Measurements from ENCODE around the gene UBE2V1.

Gene UBE2V1

GRCh38 chr20:50152394-50153152 lies 39.6 kb upstream of the UBE2V1 start:
- H3K27ac ChIP-seq: peak overlapping the region; percentile 92
- H3K27me3 ChIP-seq (ENCODE audit: control insufficient read depth, insufficient read depth, low read length): no peaks in the 10 kb centered on the region
- H2AFZ ChIP-seq: peak overlapping the region; percentile 2
- peaks cover 20% of the 10 kb centered on the region for H3K79me2 ChIP-seq
- peak overlapping the region; percentile 83 for H3K4me2 ChIP-seq (ENCODE audit: low read length)
- TF ChIP-seq CTCF (IDR thresholded peaks at IDR 0.05): peak; percentile 47
- H3K4me3 ChIP-seq (ENCODE audit: low read depth, low read length): peak overlapping the region; percentile 94
- no peaks in the 10 kb centered on the region for H3K36me3 ChIP-seq (ENCODE audit: control insufficient read depth, insufficient read depth, low read length)
- peak overlapping the region; percentile 39 for H3K9ac ChIP-seq
- peaks cover 42% of the 10 kb centered on the region for H3K4me1 ChIP-seq
- no peaks in the 10 kb centered on the region for H3K9me3 ChIP-seq (ENCODE audit: control insufficient read depth, low read length)

- H3K4me3 ChIP-seq (ENCODE audit: low read depth, low read length): peak overlapping the region; percentile 32
- H3K4me1 ChIP-seq: peaks cover 56% of the 10 kb centered on the region
- no peak overlapping the region for H2AFZ ChIP-seq
- peak overlapping the region; percentile 17 for H3K9ac ChIP-seq
- peak overlapping the region; percentile 75 for H3K4me2 ChIP-seq (ENCODE audit: low read length)
- TF ChIP-seq CTCF (IDR thresholded peaks at IDR 0.05): no peak
- peaks cover 33% of the 10 kb centered on the region for H3K79me2 ChIP-seq
- peak overlapping the region; percentile 92 for H3K27ac ChIP-seq
- no peaks in the 10 kb centered on the region for H3K36me3 ChIP-seq (ENCODE audit: control insufficient read depth, insufficient read depth, low read length)
- H3K27me3 ChIP-seq (ENCODE audit: control insufficient read depth, insufficient read depth, low read length): no peaks in the 10 kb centered on the region
- no peaks in the 10 kb centered on the region for H3K9me3 ChIP-seq (ENCODE audit: control insufficient read depth, low read length)
These were observed 38.2 kb upstream of the UBE2V1 start for GRCh38 chr20:50151034-50151743.

GRCh38 chr20:50149481-50150254 lies 36.7 kb upstream of the UBE2V1 start:
- H3K4me1 ChIP-seq: peaks cover 63% of the 10 kb centered on the region
- H3K9me3 ChIP-seq (ENCODE audit: control insufficient read depth, low read length): no peaks in the 10 kb centered on the region
- H3K9ac ChIP-seq: no peak overlapping the region
- peaks cover 46% of the 10 kb centered on the region for H3K79me2 ChIP-seq
- H3K4me3 ChIP-seq (ENCODE audit: low read depth, low read length): peak overlapping the region; percentile 3
- TF ChIP-seq CTCF (IDR thresholded peaks at IDR 0.05): no peak
- peak overlapping the region; percentile 51 for H3K4me2 ChIP-seq (ENCODE audit: low read length)
- peak overlapping the region; percentile 92 for H3K27ac ChIP-seq
- H3K36me3 ChIP-seq (ENCODE audit: control insufficient read depth, insufficient read depth, low read length): no peaks in the 10 kb centered on the region
- H3K27me3 ChIP-seq (ENCODE audit: control insufficient read depth, insufficient read depth, low read length): no peaks in the 10 kb centered on the region
- no peak overlapping the region for H2AFZ ChIP-seq

GRCh38 chr20:50146732-50147662 lies 34.0 kb upstream of the UBE2V1 start:
- TF ChIP-seq CTCF (IDR thresholded peaks at IDR 0.05): no peak
- H3K36me3 ChIP-seq (ENCODE audit: control insufficient read depth, insufficient read depth, low read length): no peaks in the 10 kb centered on the region
- H3K79me2 ChIP-seq: peaks cover 56% of the 10 kb centered on the region
- H3K4me1 ChIP-seq: peaks cover 69% of the 10 kb centered on the region
- no peak overlapping the region for H3K9ac ChIP-seq
- H2AFZ ChIP-seq: peak overlapping the region; percentile 3
- H3K27ac ChIP-seq: peak overlapping the region; percentile 92
- no peak overlapping the region for H3K4me3 ChIP-seq (ENCODE audit: low read depth, low read length)
- H3K9me3 ChIP-seq (ENCODE audit: control insufficient read depth, low read length): no peaks in the 10 kb centered on the region
- H3K4me2 ChIP-seq (ENCODE audit: low read length): peak overlapping the region; percentile 28
- H3K27me3 ChIP-seq (ENCODE audit: control insufficient read depth, insufficient read depth, low read length): no peaks in the 10 kb centered on the region
